HFF-Myc (cell line): ENCODE results near the gene LRRK1.
"Not testable (repeated sequence)": the region's sequence is repeated elsewhere in the genome, so short reads cannot be mapped to it uniquely, and the experiment has no call there.

ENCODE experiments used
- DNase-seq: peaks from one replicate; pipeline ENCODE4 v3.0.0-alpha.2; 2011; ENCODE audit warnings: low read depth; ENCODE audit errors: extremely low read depth
- H3K4me3 ChIP-seq: replicated peaks from 2 replicates; pipeline ENCODE4 v1.5.1; 2011; ENCODE audit warnings: low read depth, mild to moderate bottlenecking, control low read depth, low read length
- CTCF ChIP-seq: IDR thresholded peaks from 2 replicates; pipeline ENCODE4 v1.5.1; 2012; ENCODE audit warnings: mild to moderate bottlenecking, low read depth, low read length, control low read depth; ENCODE audit errors: missing control alignments

Gene LRRK1

DNA sequence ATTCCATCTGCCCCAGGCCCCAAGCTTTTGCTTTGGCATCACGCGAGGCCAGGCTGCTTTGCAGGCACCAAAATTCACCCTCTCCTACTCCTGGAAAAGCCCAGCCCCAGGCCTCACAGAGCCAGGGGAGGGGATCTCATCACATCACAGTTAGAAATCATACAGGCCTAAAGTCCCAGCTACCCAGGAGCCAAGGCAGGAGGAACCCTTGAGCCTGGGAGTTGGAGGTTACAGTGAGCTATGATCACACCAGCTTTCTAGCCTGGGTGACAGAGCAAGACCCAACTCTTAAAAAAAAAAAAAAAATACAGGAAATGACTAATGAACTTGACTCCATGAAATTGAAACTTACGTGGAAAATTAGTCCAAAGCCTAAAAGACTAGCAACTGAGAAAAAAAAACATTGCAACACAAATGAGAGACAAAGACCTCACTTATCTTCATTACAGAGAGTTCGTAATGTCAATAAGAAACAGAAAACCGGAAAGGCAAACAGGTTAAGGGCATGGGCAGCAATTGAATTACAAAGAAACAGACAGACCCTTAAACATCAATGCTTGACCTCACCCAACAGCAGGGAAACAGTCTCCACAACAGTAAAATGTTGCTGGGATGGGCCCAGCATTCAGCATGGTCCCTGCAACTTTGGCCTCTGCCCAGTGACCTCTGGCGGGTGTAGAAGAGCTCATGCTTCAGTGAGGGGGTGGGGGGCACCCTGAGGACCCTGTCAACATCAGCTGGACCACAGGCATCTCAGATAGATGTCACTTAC is 151.5 kb downstream of the LRRK1 start:
- TF ChIP-seq CTCF: no peak
- DNase-seq: peak; percentile 45
- H3K4me3 ChIP-seq: no peak overlapping the region

DNA sequence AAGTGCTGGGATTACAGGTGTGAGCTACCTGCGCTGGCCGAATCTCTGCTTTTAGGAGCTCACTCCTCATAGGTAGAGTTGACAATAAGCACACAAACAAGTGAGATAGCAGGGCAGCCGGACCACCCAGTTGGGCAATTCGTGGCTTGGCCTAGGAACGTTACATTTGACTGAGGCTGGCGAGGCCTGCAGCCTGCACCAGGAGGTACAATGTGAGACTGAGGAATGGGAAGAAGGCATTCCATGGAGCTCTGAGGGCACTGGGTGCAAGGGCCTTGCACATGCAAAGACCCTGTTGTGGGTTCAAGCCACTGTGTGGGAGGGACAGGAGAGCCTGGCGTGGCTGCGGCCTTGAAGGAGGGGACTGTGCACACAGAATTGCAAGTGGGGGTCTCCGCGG is 152.5 kb downstream of the LRRK1 start:
- DNase-seq: no peak

DNA sequence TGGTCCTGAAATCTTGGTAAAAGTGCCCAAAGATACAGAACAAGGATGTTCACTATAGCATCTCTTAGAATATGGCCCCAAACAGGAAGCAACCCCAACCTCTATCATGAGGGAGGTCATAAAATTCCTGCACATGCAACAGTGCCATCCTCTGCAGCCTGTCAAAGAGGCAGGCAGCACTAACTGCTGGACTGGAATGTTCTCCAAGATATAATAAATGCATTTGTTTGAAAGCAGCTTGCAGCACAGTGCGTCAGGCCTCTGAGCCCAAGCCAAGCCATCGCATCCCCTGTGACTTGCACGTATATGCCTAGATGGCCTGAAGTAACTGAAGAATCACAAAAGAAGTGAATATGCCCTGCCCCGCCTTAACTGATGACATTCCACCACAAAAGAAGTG is 153.1 kb downstream of the LRRK1 start:
- H3K4me3 ChIP-seq, DNase-seq: not testable (repeated sequence)

More for the DNA sequence above, 152.5 kb downstream of the LRRK1 start:
- H3K4me3 ChIP-seq: no peak overlapping the region
- TF ChIP-seq CTCF: no peak

GRCh38 chr15:101077806-101078668 is 158.9 kb downstream of the LRRK1 start:
- not testable (repeated sequence) for H3K4me3 ChIP-seq, DNase-seq

- DNase-seq: no peak
- TF ChIP-seq CTCF: no peak
- no peak overlapping the region for H3K4me3 ChIP-seq
Observed at GRCh38 chr15:101078669-101079323, 159.6 kb downstream of the LRRK1 start.

DNA sequence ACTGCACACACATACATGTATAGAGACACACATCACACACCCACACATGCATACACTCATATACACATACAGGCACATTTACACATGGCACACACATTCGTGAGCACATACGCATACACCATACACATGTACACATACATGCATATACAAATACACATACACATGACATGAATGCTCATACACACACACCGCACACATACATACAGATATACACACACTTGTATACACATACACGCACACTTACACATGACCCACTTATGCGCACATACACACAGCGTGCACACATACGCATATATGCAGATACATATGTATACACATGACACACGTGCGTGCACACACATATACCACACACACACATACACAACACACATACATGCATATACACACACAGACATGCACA is 162.7 kb downstream of the LRRK1 start:
- no peak for TF ChIP-seq CTCF
- no peak for DNase-seq
- no peak overlapping the region for H3K4me3 ChIP-seq

GRCh38 chr15:101083336-101084045 is 164.3 kb downstream of the LRRK1 start:
- H3K4me3 ChIP-seq: no peak overlapping the region
- TF ChIP-seq CTCF: no peak
- no peak for DNase-seq
